Hindlimb muscle (tissue), 1 donor: ENCODE measurements around the gene MED7. TPM values are rescaled to one million over a fixed set of nuclear protein-coding genes. Genes with fewer than 3 reads are reported as not detected.
A peak's percentile ranks its signal among the peaks of the same experiment; 100 is the strongest.
"Not testable (repeated sequence)": the region's sequence is repeated elsewhere in the genome, so short reads cannot be mapped to it uniquely, and the experiment has no call there.

Experiments
- DNase-seq: peaks from one replicate; pipeline ENCODE4 v3.0.0-alpha.2; 2013
- polyA plus RNA-seq: library from polyadenylated mRNA; unstranded; fragments of 120-200 nt; gene quantifications from one replicate; pipeline ENCODE4 v1.2.1, GENCODE V29; 2013; ENCODE audit not compliant: insufficient read length

MED7 gene
- polyA plus RNA-seq: 12.1 TPM

- DNase-seq: peak; percentile 98
Measured at GRCh38 chr5:157142317-157143126, at the start of gene MED7. MED7 (minus strand) TSS chr5:157142865; CDS start chr5:157139431, 3,434 bp downstream.

- no peak for DNase-seq
Measured at GRCh38 chr5:157189223-157189622, 46.6 kb upstream of the MED7 start.

- no peak for DNase-seq
Measured at GRCh38 chr5:157188270-157188669, 45.6 kb upstream of the MED7 start.

- DNase-seq: no peak
Measured at GRCh38 chr5:157187046-157187754, 44.5 kb upstream of the MED7 start.

GRCh38 chr5:157186309-157187045 lies 43.8 kb upstream of the MED7 start:
- DNase-seq: no peak

- DNase-seq: not testable (repeated sequence)
Measured at GRCh38 chr5:157185122-157185521, 42.5 kb upstream of the MED7 start.

GRCh38 chr5:157184117-157184670 lies 41.5 kb upstream of the MED7 start:
- DNase-seq: no peak

- DNase-seq: no peak
Measured at GRCh38 chr5:157182143-157182757, 39.6 kb upstream of the MED7 start.

- DNase-seq: no peak
Measured at GRCh38 chr5:157180374-157181264, 38.0 kb upstream of the MED7 start, which contains the start of gene ITK. ITK (plus strand) TSS chr5:157180840; CDS start chr5:157180978, 138 bp downstream.

GRCh38 chr5:157178966-157179365 lies 36.3 kb upstream of the MED7 start:
- no peak for DNase-seq

GRCh38 chr5:157177953-157178352 lies 35.3 kb upstream of the MED7 start:
- DNase-seq: no peak

- no peak for DNase-seq
Measured at GRCh38 chr5:157175071-157175612, 32.5 kb upstream of the MED7 start.

- no peak for DNase-seq
Measured at GRCh38 chr5:157172403-157172802, 29.7 kb upstream of the MED7 start.

- no peak for DNase-seq
Measured at GRCh38 chr5:157168286-157168685, 25.6 kb upstream of the MED7 start.

- no peak for DNase-seq
Measured at GRCh38 chr5:157167214-157167621, 24.6 kb upstream of the MED7 start.

- DNase-seq: no peak
Measured at GRCh38 chr5:157166214-157167213, 23.8 kb upstream of the MED7 start, which contains the start of gene GARIN3. GARIN3 (minus strand) TSS chr5:157166264; CDS start chr5:157166168, 96 bp downstream.

- no peak for DNase-seq
Measured at GRCh38 chr5:157165668-157166067, 23.0 kb upstream of the MED7 start.

- DNase-seq: no peak
Measured at GRCh38 chr5:157165261-157165660, 22.6 kb upstream of the MED7 start.

- no peak for DNase-seq
Measured at GRCh38 chr5:157164521-157164920, 21.9 kb upstream of the MED7 start.
